Medulla oblongata (tissue), 1 donor: Measurements from ENCODE around the gene PANX2.
"Not testable (repeated sequence)": the region's sequence is repeated elsewhere in the genome, so short reads cannot be mapped to it uniquely, and the experiment has no call there.

Source experiments
- DNase-seq: peaks from one replicate; pipeline ENCODE4 v3.0.0-alpha.2; 2015; ENCODE audit errors: extremely low spot score

The PANX2 gene, protein sequence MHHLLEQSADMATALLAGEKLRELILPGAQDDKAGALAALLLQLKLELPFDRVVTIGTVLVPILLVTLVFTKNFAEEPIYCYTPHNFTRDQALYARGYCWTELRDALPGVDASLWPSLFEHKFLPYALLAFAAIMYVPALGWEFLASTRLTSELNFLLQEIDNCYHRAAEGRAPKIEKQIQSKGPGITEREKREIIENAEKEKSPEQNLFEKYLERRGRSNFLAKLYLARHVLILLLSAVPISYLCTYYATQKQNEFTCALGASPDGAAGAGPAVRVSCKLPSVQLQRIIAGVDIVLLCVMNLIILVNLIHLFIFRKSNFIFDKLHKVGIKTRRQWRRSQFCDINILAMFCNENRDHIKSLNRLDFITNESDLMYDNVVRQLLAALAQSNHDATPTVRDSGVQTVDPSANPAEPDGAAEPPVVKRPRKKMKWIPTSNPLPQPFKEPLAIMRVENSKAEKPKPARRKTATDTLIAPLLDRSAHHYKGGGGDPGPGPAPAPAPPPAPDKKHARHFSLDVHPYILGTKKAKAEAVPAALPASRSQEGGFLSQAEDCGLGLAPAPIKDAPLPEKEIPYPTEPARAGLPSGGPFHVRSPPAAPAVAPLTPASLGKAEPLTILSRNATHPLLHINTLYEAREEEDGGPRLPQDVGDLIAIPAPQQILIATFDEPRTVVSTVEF

DNA sequence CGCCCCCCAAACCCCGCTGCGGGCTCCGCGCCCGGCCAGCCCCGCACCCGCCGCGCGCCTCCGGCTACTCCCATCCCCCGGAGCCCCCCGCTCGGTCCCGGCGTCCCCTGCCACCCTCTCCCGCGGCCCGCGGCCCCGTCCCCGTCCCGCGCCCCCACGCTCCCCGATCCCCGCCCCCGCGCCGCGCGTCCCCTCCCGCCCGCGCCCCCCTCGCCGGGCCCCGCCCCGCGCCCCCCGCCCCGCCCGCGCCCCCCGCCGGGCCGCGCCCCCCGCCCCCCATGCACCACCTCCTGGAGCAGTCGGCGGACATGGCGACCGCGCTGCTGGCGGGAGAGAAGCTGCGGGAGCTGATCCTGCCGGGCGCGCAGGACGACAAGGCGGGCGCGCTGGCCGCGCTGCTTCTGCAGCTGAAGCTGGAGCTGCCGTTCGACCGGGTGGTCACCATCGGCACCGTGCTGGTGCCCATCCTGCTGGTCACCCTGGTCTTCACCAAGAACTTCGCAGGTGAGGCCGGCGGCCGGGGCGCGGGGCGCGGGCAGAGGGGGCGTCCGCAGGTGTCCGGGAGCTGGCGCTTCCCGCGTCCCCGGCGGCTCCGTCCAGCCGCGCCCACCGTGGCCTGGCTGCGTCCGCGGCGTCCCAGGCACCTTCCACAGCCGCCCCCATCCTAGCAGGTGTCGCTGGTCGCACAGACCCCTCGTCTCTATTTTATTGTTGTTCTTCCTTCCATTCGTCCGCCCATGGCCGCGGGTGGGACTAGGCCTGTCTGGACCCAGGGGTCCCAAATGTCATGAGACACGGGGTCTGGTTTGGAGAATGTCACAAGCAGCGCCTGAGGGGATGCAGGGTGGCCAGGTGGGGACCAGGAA, at the start of gene PANX2:
Gene PANX2 (plus strand): TSS at position 279 of the 866 bp plus-strand sequence. CDS start 0 bp downstream, at position 279.
- DNase-seq: no peak

DNA sequence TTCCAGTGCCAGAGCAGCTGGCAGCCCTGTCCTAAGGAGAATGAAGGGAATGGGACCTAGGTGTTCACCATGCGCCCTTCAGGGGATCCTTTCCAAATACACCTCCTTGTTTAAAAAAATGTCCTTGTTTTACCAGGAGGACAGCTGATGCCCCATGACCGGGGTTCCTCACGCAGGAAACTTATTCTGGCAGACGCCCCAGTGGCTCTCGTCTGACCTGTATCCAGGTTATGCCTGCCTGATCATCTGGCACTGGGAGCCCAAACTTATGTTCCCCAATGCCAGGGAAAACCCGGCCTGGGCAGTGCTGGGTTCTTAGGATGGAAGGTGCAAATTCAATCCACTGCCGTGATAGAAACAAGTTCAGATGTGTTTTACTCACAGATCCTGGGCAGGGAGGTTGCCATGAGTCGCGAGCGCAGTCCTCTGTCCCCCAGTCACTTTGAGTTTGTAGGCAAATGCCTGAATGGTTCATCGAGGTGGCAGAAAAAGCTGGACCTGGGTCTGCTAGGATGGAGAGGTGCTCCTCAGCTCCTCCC, 49.3 kb upstream of the PANX2 start:
- DNase-seq: no peak

DNA sequence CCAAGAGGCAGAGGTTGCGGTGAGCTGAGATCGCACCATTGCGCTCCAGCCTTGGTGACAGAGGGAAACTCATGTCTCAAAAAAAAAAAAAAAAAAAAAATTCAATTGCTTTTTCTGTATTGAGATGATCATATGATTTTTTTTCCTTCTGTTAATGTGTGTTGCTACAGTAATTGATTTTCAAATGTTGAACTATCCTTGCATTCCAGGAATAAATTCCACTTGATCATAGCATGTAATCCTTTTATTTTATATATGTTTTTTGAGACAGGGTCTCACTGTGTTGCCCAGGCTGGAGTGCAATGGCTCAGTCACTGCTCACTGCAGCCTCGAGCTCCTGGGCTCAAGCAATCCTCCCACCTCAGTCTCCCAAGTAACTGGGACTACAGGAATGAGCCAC, 47.4 kb upstream of the PANX2 start:
- no peak for DNase-seq

DNA sequence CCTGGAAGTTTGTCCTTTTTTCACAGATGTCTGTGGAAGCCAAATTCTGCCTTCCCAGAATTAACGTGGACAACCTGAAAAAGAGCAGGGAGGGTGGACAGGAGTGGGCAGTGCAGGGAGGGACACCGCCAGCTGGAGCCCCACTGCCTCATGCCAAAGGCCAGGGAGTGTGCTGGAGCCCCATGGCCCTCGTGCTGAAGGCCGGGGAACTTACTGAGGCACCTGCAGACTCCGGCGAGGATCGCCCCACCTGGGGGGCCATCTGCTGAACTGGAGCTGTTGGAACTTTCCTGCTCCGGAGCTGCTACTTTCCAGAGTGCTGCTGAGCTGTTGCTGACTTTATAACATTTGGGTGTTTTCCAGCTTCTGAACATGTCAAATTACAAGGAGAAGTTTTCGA, 45.5 kb upstream of the PANX2 start:
- DNase-seq: no peak

DNA sequence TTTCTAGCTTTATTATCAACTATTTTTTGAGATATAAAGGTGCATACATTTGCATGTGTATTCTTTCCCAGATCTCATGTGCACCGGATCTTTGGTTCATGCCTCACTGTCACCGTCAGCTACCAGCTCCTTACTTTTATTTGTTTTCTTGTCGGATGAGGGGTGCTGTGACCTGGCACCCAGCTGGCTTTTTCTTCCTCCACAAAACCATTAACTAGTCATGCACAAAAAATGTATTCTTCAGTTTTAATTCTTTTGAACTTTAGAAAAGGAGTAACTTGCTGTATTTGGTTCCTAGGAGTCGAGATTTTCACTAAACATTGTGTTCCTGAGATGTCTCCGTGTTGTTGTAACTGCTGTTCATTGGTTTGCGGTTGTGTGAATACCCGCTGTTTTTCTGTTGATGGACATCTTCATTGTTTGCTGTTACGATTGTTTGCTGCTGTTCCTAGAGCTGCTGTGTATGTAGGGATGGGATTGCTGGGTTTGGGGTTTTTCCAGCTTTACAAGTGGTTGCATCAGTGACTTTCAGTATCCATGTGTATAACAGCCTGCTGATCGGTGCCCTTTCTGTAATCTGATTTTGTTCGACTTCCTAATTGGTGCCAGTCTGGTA, 41.3 kb upstream of the PANX2 start:
- DNase-seq: no peak

DNA sequence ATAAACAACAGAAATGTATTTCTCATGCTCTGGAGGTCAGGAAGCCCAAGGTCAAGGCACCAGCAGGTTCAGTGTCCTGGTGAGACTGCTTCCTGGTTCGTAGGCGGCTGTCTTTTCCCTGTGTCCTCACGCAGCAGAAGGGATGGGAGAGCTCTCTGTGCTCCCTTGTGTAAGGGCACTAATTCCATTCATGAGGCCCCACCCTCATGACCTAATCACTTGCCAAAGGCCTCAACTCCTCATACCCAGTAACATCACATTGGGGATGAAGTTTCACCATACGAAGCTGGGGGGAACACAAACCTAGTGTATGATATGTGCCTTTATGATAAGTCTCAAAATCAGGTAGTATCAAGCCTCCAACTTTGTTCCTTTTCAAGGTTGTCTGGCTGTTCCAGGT, 38.6 kb upstream of the PANX2 start:
- DNase-seq: no peak

DNA sequence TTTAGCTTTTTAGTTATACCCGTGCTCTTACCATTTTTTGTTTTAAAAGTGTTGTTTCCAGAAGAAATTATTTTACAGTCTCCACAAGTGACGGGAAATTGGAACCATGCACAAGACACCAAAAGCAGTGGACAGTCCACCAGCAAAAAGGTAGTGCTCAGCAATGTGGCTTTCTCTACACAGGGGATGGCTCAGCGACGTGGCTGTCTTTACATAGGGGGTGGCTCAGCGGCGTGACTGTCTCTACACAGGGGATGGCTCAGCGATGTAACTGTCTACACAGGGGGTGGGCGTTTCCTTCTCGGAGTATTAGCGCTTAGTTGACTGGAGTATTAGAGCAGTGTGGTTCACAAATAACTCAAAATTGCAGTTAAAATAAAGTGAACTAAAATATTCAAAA, 36.0 kb upstream of the PANX2 start:
- no peak for DNase-seq

DNA sequence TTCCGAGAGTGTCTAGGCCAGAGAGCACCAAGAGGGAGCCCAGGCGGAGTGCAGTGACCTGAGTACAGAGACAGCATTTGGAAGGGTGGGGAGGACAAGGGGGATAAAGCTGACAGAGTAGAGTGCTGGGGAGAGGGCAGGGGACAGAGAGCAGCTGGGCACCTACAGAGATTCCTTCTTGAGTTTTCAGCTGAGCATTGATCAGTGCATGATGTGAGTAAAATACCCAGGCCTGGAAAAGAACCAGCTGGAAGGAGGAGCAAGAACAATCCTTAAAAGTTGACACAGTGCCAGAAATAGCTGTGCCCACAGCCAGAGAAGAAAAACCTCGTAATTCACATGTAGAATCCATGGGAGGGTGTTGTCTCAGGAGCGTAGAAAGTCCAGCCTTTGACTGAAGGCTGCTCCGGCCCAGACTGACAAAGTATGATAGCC, 33.9 kb upstream of the PANX2 start:
- DNase-seq: no peak

DNA sequence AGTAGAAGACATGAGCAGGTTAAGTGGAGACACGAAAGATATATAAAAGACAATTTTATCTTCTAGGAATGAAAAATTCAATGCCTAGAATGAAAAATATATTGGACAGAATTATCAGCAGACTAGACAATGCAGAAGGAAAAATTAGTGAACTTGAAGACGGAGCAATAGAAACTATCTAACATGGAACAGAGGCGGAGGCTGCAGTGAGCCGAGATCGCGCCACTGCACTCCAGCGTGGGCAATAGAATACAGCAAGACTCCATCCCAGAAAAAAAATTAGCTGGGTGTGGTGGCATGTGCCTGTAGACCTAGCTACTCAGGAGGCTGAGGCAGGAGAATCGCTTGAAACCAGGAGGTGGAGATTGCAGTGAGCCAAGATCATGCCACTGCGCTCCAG, 33.3 kb upstream of the PANX2 start:
- not testable (repeated sequence) for DNase-seq

DNA sequence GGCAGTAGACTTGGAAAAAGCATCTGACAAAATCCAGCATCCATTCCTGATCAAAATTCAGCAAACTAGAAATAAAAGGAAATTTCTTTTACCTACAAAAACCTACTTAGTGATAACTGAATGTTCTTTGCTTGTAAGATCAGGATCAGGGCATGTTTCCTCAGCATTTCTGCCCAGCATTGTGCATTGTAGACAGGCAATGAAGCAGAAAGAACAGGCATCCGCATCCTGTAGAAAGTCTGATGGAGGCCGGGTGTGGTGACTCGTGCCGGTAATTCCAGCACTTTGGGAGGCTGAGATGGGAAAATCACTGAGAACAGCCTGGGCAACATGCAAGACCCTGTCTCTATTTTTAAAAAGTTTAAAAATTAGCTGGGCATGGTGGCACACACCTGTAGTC, 32.5 kb upstream of the PANX2 start:
- no peak for DNase-seq

DNA sequence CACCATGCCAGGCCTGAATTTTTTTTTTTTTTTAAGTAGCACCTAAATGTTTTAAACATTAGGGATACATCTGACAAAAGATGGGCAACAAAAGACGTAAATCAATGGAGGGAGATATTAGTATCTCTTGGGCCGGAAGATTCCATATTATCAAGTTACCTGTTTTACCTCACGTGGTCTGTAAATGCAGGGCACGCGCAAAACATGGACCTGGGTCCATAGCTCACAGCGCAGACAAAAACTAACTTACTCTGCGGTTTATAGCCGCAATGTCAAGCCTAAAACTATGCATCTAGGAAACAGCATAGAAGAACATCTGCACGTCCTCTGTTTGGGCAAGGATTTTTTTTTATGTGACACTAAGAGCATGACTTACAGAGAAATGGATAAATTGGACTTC, 31.5 kb upstream of the PANX2 start:
- DNase-seq: no peak

DNA sequence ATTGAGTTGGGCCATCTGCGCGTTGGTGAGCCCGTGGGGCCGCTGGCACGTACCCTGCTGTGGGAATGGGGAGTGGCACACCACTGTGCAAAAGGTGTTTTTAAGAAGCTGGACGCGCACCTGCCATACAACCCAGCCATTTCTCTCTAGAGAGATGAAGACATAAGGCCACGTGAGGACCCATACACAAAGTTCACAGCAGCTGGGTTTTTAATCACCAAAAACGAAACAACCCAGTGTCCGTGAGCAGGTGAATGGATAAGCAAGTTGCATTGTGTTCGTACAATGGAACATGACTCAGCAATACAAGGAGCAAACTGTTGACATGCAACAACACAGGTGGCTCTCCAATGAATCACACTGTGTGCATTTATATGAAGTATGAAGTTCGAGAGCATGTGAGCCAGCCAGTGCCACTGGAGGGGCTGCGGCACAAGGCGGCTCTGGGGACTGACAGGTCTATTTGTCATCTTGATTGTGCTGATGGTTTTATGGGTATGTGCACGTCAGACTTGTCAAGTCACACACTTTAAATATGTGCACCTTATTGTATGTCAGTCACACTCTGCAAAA, 30.6 kb upstream of the PANX2 start:
- no peak for DNase-seq

DNA sequence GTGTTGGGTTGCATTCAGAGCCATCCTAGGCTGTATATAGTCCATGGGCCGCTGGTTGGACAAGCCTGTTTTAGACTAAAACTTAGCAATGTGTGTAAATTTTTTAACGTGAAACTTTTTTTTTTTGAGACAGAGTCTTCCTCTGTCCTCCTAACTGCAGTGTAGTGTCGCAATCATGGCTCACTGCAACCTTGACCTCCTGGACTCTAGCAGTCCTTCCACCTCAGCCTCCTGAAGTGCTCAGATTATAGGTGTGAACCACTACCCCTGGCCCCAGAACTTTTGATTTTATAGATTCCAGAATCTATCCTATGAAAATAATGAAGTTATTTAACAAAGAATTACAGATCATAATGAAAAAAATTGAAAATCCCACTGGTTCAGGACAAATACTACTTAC, 29.9 kb upstream of the PANX2 start:
- DNase-seq: no peak

DNA sequence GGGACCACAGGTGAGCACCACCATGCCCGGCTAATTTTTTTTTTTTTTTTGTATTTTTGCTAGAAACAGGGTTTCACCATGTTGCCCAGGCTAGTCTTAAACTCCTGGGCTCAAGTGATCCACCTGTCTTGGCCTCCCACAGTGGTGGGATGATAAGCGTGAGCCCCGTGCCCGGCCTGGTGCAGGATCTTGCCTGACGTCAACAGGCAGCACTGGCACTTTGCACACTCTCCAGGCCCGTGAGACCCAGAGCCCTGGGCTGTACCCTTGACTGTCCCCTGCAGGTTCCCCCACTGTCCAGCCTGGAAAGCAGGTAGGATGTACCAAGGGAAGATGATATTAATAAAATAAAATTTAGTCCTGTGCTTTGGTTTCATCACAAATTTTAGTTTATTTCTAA, 29.1 kb upstream of the PANX2 start:
- DNase-seq: no peak

DNA sequence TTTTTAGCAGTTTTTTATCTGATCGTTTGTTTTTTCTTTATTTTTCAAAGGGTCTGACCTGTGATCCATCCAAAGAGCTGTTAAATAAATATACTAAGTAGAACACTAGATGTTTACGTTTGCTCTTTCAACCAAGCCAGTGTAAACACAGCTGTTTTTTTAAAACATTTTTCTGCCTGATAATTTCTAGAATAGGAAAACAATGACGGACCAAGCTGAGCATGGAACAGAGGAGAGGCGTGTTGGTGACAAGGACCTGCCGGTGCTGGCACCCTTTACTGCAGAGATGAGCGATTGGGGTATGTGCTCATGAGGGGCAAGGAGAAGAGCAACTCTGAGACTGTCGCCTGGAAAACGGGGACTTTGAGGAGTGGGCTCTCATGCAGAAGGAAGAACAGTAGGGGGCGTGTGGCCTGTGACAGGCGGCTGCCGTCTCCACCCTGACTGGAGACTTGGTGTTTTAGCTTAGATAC, 28.6 kb upstream of the PANX2 start:
- DNase-seq: no peak

DNA sequence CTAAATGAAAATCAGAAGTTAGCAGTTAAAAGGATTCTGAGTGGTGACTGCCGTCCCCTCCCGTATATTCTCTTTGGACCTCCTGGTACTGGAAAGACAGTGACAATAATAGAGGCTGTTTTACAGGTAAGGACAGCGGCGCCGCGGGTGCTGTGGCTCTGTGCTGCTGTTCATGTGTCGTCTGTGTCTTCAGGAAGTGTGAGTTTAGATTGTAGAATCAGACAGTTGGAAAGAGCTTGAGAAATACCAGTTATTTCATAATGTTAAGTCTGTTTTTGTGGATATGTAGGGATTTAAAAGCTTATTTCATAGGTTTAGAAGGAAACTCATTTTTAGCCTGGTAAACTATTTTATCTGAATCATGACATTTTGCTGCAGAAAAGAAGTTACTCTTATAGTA, 27.4 kb upstream of the PANX2 start:
- DNase-seq: no peak

DNA sequence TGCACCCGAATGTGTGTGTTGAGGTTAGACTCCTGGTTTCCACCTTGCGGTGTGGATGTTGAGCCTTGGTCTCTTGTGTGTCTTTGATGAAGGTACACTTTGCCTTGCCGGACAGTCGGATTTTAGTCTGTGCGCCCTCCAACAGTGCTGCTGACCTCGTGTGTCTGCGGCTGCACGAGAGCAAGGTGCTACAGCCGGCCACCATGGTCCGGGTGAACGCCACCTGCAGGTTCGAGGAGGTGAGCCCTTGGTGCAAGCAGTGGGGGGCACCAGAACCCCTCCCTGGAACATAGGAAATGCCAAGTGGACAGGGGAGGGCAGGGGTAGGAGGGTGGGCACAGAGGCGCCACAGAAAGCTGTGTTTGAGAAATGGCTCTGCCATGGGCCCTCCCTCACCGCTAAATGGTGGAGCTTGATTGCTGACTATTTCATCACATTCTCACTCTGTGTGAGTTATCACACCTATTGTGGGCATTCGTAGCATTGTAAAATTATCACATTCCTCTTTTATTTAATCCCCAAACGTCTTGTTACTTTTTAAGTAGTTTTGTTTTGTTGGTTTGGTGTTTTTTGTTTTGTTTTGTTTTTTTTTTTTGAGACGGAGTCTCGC, 26.4 kb upstream of the PANX2 start:
- DNase-seq: no peak

DNA sequence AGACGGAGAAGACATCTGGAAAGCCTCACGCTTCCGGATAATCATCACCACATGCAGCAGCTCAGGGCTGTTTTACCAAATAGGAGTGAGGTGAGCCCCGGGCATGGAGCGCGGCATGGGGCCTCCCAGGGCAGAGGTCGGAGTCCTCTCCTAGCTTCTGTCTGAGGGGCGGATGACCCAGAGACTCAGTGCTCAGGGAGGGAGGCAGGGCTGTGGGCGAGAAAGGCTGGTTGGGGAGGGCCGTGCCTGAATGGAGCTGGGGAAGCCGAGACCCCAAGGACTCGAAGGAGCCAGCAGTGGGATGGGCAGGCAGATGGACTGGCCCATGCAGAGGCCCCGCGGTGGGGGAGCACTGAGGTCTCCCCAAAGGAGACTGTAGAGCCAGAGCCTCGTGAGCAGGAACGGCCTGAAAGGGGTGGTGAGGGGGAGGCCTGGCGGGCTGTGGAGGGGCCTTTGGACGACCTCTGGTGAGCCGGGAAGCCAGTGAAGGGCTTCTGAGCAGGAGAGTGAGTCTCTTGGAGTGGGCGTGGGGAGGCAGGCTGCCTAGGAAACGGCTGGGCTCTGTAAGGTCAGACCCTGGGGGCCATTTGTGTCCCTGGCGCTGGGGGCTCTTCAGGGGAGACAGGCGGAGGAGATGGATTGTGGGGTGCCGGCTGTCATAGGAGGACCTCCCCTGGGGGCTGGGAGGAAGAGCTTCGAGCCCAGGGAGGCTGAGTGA, 24.7 kb upstream of the PANX2 start:
- DNase-seq: no peak

DNA sequence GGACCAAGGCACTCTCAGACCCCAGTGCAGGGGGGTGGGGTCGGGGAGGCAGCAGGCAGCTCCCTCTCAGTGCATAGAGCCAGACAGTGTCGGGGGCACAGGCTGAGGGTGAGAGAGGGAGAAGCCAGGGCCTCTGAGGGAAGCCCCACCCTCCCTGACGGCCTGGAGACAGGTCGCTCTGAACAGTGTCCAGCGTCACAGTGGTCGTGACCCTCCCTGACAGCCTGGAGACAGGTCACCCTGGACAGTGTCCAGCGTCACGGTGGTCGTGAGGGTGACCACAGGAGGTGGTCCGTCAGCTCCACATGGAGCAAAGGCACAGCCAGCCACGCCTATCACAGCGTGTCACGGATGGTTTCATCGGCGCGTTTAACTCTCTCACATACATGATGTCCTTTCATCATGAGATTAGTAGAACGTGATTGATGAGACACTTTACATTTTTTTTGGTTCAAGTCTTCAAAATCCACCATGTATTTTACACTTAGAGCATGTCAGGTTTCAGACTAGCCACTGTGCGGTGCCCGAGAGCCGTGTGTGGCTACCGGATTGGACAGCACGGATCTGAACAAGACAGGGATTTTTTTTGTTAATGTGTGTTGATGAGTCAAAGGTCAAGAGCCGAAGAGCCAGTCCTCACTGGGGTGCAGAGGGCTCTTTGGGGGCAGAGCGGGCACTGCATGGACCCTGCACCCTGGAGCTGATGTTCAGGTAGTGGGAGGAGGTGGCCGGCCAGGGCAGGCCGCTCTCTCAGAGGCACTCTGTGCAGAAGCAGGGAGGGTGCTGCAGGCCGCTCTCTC, 23.9 kb upstream of the PANX2 start:
- DNase-seq: peak; percentile 83
